DMS 273 (cell line): Measurements from ENCODE around the gene ARHGAP25.
"Not testable (repeated sequence)": the region's sequence is repeated elsewhere in the genome, so short reads cannot be mapped to it uniquely, and the experiment has no call there.

ENCODE experiments used
- DNase-seq: peaks from one replicate; lab custom pipeline; 2025; ENCODE audit not compliant: unreplicated experiment; lab: John Stamatoyannopoulos, UW

Gene ARHGAP25

GRCh38 chr2:68792751-68793150, 58.1 kb downstream of the ARHGAP25 start:
- DNase-seq, result no peak

GRCh38 chr2:68796295-68796905, 61.8 kb downstream of the ARHGAP25 start:
- no peak for DNase-seq

GRCh38 chr2:68798569-68798968, 64.0 kb downstream of the ARHGAP25 start:
- DNase-seq, result no peak

GRCh38 chr2:68799140-68800026, 64.8 kb downstream of the ARHGAP25 start:
- DNase-seq, result no peak

GRCh38 chr2:68800027-68800401, 65.4 kb downstream of the ARHGAP25 start:
- no peak for DNase-seq

GRCh38 chr2:68800517-68800916, 65.9 kb downstream of the ARHGAP25 start:
- DNase-seq, result no peak

- not testable (repeated sequence) for DNase-seq
Observed at GRCh38 chr2:68802161-68802560, 67.5 kb downstream of the ARHGAP25 start.

GRCh38 chr2:68805025-68805424, 70.4 kb downstream of the ARHGAP25 start:
- no peak for DNase-seq

- DNase-seq, result no peak
Observed at GRCh38 chr2:68806511-68807109, 72.0 kb downstream of the ARHGAP25 start.

- no peak for DNase-seq
Observed at GRCh38 chr2:68807821-68808266, 73.2 kb downstream of the ARHGAP25 start.

GRCh38 chr2:68809324-68810240, 75.0 kb downstream of the ARHGAP25 start:
- no peak for DNase-seq

- no peak for DNase-seq
Observed at GRCh38 chr2:68811364-68811763, 76.8 kb downstream of the ARHGAP25 start.

GRCh38 chr2:68812251-68812650, 77.6 kb downstream of the ARHGAP25 start:
- DNase-seq, result peak; percentile 75

GRCh38 chr2:68813596-68813995, 79.0 kb downstream of the ARHGAP25 start:
- no peak for DNase-seq

GRCh38 chr2:68817306-68817705, 82.7 kb downstream of the ARHGAP25 start:
- DNase-seq, result no peak

- no peak for DNase-seq
Observed at GRCh38 chr2:68819556-68819955, 84.9 kb downstream of the ARHGAP25 start.

- DNase-seq, result no peak
Observed at GRCh38 chr2:68822207-68822872, 87.7 kb downstream of the ARHGAP25 start.

- DNase-seq, result no peak
Observed at GRCh38 chr2:68824831-68825230, 90.2 kb downstream of the ARHGAP25 start.

- DNase-seq, result no peak
Observed at GRCh38 chr2:68825866-68826265, 91.3 kb downstream of the ARHGAP25 start.

GRCh38 chr2:68827666-68828065, 93.1 kb downstream of the ARHGAP25 start:
- no peak for DNase-seq
